Esophagus mucosa (tissue), 1 donor: ENCODE data around the gene TNS2. TPM values are rescaled to one million over a fixed set of nuclear protein-coding genes. Genes with fewer than 3 reads are reported as not detected.
A peak's percentile ranks its signal among the peaks of the same experiment; 100 is the strongest.
"Not testable (repeated sequence)": the region's sequence is repeated elsewhere in the genome, so short reads cannot be mapped to it uniquely, and the experiment has no call there.

Experiments used
- ATAC-seq: fragments of 200-7000 bp; cut with Tn5 transposase; one replicate; pipeline ENCODE4 v1.9.1; 2020
- total RNA-seq: library from RNA; stranded (reverse); gene quantifications from one replicate; pipeline ENCODE4 v1.2.4, GENCODE V29; 2023
- donor health status: DM: yes; HTN: yes; CAD: no.

The TNS2 gene
- total RNA-seq, 1 donor from 2014 or later: 10.6 TPM

- peak; percentile 18 for ATAC-seq
These were observed 46.4 kb downstream of the TNS2 start for GRCh38 chr12:53096089-53096741.

- ATAC-seq: no peak
These were observed 46.9 kb downstream of the TNS2 start for GRCh38 chr12:53096759-53097158.

- ATAC-seq: no peak
These were observed 47.3 kb downstream of the TNS2 start for GRCh38 chr12:53097207-53097563.

- ATAC-seq: peak; percentile 51
These were observed 47.9 kb downstream of the TNS2 start, which contains the start of gene IGFBP6 for GRCh38 chr12:53097564-53098353. IGFBP6 (plus strand) TSS chr12:53097667; CDS start chr12:53097718, 51 bp downstream.

GRCh38 chr12:53098354-53098981, 48.6 kb downstream of the TNS2 start:
- peak; percentile 17 for ATAC-seq

- ATAC-seq: peak; percentile 83
These were observed 49.4 kb downstream of the TNS2 start for GRCh38 chr12:53099071-53099882.

- ATAC-seq: no peak
These were observed 50.7 kb downstream of the TNS2 start for GRCh38 chr12:53100466-53101151.

GRCh38 chr12:53101266-53101665, 51.4 kb downstream of the TNS2 start:
- no peak for ATAC-seq

GRCh38 chr12:53101931-53102781, 52.3 kb downstream of the TNS2 start:
- no peak for ATAC-seq

GRCh38 chr12:53102883-53103807, 53.3 kb downstream of the TNS2 start, which contains the start of gene SOAT2:
SOAT2 (plus strand) TSS chr12:53103486; CDS start chr12:53103578, 92 bp downstream.
- ATAC-seq: peak; percentile 1

GRCh38 chr12:53103860-53104305, 54.0 kb downstream of the TNS2 start:
- peak; percentile 27 for ATAC-seq

- ATAC-seq: no peak
These were observed 55.4 kb downstream of the TNS2 start for GRCh38 chr12:53105256-53105655.

GRCh38 chr12:53105712-53106439, 56.0 kb downstream of the TNS2 start:
- no peak for ATAC-seq

- no peak for ATAC-seq
These were observed 57.3 kb downstream of the TNS2 start for GRCh38 chr12:53107122-53107521.

GRCh38 chr12:53112431-53112830, 62.6 kb downstream of the TNS2 start:
- ATAC-seq: not testable (repeated sequence)

- no peak for ATAC-seq
These were observed 63.4 kb downstream of the TNS2 start for GRCh38 chr12:53113136-53113705.

- no peak for ATAC-seq
These were observed 64.1 kb downstream of the TNS2 start for GRCh38 chr12:53113951-53114350.
